Measurements from ENCODE around the gene ETHE1. TPM values are rescaled to one million over a fixed set of nuclear protein-coding genes. Genes with fewer than 3 reads are reported as not detected.

ETHE1 gene
- total and polyA plus RNA-seq, 12 donors, result 5.1 to 23.6 (median 13.0) TPM

- ATAC-seq (no peak), DNase-seq (no peak)
- intact Hi-C loops (cut with DNase I), result no loop called here
- no peak for TF ChIP-seq CTCF (IDR thresholded peaks at IDR 0.05)
- H3K36me3 ChIP-seq, result peaks cover 0 to 51% (median 0%) of the 10 kb centered on the region in 9 donors
- H3K27me3 ChIP-seq, result no peaks in the 10 kb centered on the region
- no peak overlapping the region for H3K4me3 ChIP-seq
- 74 to 86% methylated on average over 2 of the region's 2 CpGs for WGBS, 2 donors
- no peak overlapping the region for H3K27ac ChIP-seq
- H3K9me3 ChIP-seq, result no peaks in the 10 kb centered on the region
- peaks cover 0 to 20% (median 13%) of the 10 kb centered on the region in 9 donors for H3K4me1 ChIP-seq
Observed at GRCh38 chr19:43507880-43508279, 19.1 kb downstream of the ETHE1 start.

- no peak for TF ChIP-seq CTCF (IDR thresholded peaks at IDR 0.05)
- WGBS, 2 donors, result 91 to 94% methylated on average over 5 of the region's 5 CpGs
- no peak overlapping the region for H3K27ac ChIP-seq
- no peaks in the 10 kb centered on the region for H3K27me3 ChIP-seq
- H3K4me1 ChIP-seq, result peaks cover 0 to 29% (median 14%) of the 10 kb centered on the region in 9 donors
- no peaks in the 10 kb centered on the region for H3K9me3 ChIP-seq
- H3K4me3 ChIP-seq, result no peak overlapping the region
- intact Hi-C loops (cut with DNase I), result no loop called here
- ATAC-seq (no peak), DNase-seq (no peak)
- H3K36me3 ChIP-seq, result peaks cover 0 to 51% (median 0%) of the 10 kb centered on the region in 9 donors
Observed at GRCh38 chr19:43506629-43507028, 20.4 kb downstream of the ETHE1 start.

DNA sequence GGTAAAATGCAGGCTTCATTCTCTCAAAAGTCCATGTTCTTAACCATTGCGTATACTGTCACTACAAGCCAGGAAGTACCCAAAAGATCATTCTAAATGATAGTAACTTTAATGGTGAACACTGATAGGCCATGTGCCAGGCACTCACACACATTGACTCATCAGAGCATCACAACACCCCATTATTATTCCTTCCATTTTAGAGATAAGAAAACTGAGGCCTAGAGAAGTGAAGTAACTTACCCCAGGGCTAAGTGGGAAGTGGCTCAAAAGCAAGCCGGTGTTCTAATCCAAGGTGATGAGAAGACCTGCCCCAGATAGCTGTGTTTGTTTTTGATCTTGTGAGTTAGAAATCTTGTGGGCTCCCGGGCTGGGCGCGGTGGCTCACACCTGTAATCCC, 21.1 kb downstream of the ETHE1 start:
- DNase-seq (no peak), ATAC-seq (no peak)
- WGBS, 2 donors, result 96% methylated on average over 5 of the region's 5 CpGs
- Histone ChIP-seq H3K27me3 (no peaks in the 10 kb centered on the region), H3K27ac (no peak overlapping the region), H3K4me3 (no peak overlapping the region), H3K4me1 (peaks cover 0 to 32% (median 14%) of the 10 kb centered on the region in 9 donors), H3K9me3 (no peaks in the 10 kb centered on the region), H3K36me3 (peaks cover 0 to 49% (median 0%) of the 10 kb centered on the region in 9 donors)
- intact Hi-C loops (cut with DNase I), result no loop called here
- no peak for TF ChIP-seq CTCF (IDR thresholded peaks at IDR 0.05)

DNA sequence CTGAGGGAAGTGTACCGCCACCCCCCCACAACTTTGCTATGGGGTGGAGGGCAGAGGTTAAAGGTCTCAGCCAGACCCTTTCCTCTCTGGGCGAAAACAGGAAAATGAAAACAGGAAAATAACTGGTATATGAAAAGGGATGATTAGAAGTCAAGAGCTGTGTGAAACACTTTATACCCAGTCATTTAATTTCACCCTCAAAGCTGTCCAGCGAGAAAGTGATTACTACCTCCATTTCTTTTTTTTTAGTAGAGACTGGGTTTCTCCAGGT, 21.9 kb downstream of the ETHE1 start:
- Histone ChIP-seq H3K4me1 (peaks cover 0 to 32% (median 14%) of the 10 kb centered on the region in 9 donors), H3K27me3 (no peaks in the 10 kb centered on the region), H3K27ac (peak overlapping the region in 6 of 10 donors; percentile 84 to 92 (median 88)), H3K9me3 (no peaks in the 10 kb centered on the region), H3K4me3 (peak overlapping the region in 7 of 10 donors; percentile 61 to 89 (median 78)), H3K36me3 (peaks cover 0 to 41% (median 0%) of the 10 kb centered on the region in 9 donors)
- no peak for DNase-seq
- WGBS, 2 donors, result 78 to 86% methylated on average over 3 of the region's 3 CpGs
- intact Hi-C loops (cut with DNase I), result no loop called here
- TF ChIP-seq CTCF (IDR thresholded peaks at IDR 0.05), result no peak
- ATAC-seq, result no peak

Data from heart right ventricle (tissue), 16 donors.